Transverse colon (tissue), 4 donors: ENCODE data around the gene RAB3C.

Experiments used
- POLR2AphosphoS5 ChIP-seq, 3 donors: sonication (generic); formaldehyde crosslinking; IDR thresholded peaks; one replicate each; pipeline ENCODE4 v1.6.1; 2016; ENCODE audit warnings: antibody characterized with exemption in 3 of 3
- TF ChIP-seq, protein P1 (sequence below), 5 experiments: fragments of 200-600 bp in 3 of 5; fragments of 450-650 bp in 2 of 5; sonication (generic) in 3 of 5; IDR thresholded peaks; 1 replicate in 2 of 5; 2 replicates in 3 of 5; pipeline ENCODE4 v1.5.1; 2016 to 2017; ENCODE audit warnings: antibody characterized with exemption in 5 of 5, inconsistent platforms in 3 of 5, mild to moderate bottlenecking in 2 of 5, moderate library complexity in 1 of 5

DNA sequence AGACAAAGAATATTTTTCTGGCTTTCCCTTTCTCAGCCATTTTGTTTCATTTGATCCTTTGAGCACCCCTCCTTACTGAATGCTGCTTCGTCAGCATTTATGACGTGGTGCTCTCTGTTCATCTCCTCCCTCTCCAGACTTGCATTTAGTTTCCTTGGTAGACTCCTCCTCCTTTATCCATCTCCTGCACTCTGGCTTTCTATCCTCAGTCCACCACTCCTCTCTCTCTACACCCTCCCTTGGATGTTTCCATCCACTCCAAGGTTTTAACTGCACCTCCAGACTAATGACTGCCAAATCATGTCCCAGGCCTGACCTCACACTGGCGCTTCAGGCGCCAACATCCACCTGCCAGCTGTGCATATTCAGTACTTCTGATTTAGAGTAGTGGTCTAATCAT lies 245.4 kb downstream of the RAB3C start:
- TF ChIP-seq, protein P1, sequence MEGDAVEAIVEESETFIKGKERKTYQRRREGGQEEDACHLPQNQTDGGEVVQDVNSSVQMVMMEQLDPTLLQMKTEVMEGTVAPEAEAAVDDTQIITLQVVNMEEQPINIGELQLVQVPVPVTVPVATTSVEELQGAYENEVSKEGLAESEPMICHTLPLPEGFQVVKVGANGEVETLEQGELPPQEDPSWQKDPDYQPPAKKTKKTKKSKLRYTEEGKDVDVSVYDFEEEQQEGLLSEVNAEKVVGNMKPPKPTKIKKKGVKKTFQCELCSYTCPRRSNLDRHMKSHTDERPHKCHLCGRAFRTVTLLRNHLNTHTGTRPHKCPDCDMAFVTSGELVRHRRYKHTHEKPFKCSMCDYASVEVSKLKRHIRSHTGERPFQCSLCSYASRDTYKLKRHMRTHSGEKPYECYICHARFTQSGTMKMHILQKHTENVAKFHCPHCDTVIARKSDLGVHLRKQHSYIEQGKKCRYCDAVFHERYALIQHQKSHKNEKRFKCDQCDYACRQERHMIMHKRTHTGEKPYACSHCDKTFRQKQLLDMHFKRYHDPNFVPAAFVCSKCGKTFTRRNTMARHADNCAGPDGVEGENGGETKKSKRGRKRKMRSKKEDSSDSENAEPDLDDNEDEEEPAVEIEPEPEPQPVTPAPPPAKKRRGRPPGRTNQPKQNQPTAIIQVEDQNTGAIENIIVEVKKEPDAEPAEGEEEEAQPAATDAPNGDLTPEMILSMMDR (IDR thresholded peaks at IDR 0.05): no peak
- no peak for TF ChIP-seq POLR2AphosphoS5 (IDR thresholded peaks at IDR 0.05)
